Esophagus muscularis mucosa (tissue), 4 donors: ENCODE data around the gene OGG1.

Source experiments
- CTCF ChIP-seq, 3 experiments: fragments of 200-600 bp in 2 of 3; fragments of 450-650 bp in 1 of 3; sonication (generic) in 2 of 3; IDR thresholded peaks; one replicate each; pipeline ENCODE4 v1.5.1; 2017 to 2019; ENCODE audit warnings: antibody characterized with exemption in 3 of 3, mild to moderate bottlenecking in 2 of 3, moderate library complexity in 1 of 3
- EP300 ChIP-seq: sonication (generic); formaldehyde crosslinking; IDR thresholded peaks from one replicate; pipeline ENCODE4 v1.6.1; 2017; ENCODE audit warnings: antibody characterized with exemption
- POLR2A ChIP-seq: fragments of 450-650 bp; IDR thresholded peaks from one replicate; pipeline ENCODE4 v1.6.1; 2017; ENCODE audit warnings: antibody characterized with exemption, moderate library complexity, mild to moderate bottlenecking, low read depth
- POLR2AphosphoS5 ChIP-seq, 2 donors: sonication (generic); formaldehyde crosslinking; IDR thresholded peaks; one replicate each; pipeline ENCODE4 v1.6.1; 2017; ENCODE audit warnings: antibody characterized with exemption in 2 of 2

GRCh38 chr3:9730657-9731205, 19.0 kb upstream of the OGG1 start:
- TF ChIP-seq CTCF (IDR thresholded peaks at IDR 0.05), result no peak
- no peak for TF ChIP-seq POLR2AphosphoS5 (IDR thresholded peaks at IDR 0.05)
- no peak for TF ChIP-seq EP300
- no peak for TF ChIP-seq POLR2A
